HTR-8/SVneo (cell line): ENCODE data around the gene POT1.
"Not testable (repeated sequence)": the region's sequence is repeated elsewhere in the genome, so short reads cannot be mapped to it uniquely, and the experiment has no call there.

Experiments used
- DNase-seq: peaks from one replicate; pipeline ENCODE4 v3.0.0; 2011; ENCODE audit warnings: low spot score, mixed read lengths; ENCODE audit not compliant: insufficient read length
- FAIRE-seq: peaks from 2 replicates; lab custom pipeline; 2011; peaks lifted over from hg19 to GRCh38; lab: Jason Lieb, UNC

The POT1 gene

GRCh38 chr7:124929467-124930172 is at the start of gene POT1:
POT1 (minus strand) TSS chr7:124929825; CDS start chr7:124897173, 32,652 bp downstream.
- peak; percentile 86 for FAIRE-seq

DNA sequence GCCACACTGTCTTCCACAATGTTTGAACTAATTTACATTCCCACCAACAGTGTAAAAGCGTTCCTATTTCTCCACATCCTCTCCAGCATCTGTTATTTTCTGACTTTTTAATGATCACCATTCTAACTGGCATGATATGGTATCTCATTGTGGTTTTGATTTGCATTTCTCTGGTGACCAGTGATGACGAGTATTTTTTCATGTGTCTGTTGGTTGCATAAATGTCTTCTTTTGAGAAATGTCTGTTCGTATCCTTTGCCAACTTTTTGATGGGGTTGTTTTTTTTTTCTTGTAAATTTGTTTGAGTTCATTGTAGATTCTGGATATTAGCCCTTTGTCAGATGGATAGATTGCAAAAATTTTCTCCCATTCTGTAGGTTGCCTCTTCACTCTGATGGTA is 45.5 kb upstream of the POT1 start:
- FAIRE-seq, DNase-seq: not testable (repeated sequence)

More at GRCh38 chr7:124929467-124930172, at the start of gene POT1:
- peak; percentile 88 for DNase-seq

DNA sequence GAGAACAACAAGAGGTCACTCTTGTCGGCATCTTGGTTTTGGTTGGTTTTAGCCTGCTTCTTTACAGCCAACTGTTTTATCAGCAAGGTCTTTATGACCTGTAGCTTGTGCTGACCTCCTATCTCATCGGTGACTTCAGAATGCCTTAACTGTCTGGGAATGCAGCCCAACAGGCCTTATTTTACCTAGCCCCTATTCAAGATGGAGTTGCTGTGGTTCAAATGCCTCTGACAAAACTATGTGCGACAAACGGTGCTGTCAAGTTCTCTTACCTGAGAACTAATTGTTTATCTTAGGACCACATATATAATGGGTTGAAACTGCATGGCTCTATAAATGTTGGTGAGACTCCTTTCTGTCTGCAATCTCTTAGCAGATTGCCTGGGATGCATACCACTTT is 35.9 kb upstream of the POT1 start:
- FAIRE-seq (no peak), DNase-seq (no peak)

DNA sequence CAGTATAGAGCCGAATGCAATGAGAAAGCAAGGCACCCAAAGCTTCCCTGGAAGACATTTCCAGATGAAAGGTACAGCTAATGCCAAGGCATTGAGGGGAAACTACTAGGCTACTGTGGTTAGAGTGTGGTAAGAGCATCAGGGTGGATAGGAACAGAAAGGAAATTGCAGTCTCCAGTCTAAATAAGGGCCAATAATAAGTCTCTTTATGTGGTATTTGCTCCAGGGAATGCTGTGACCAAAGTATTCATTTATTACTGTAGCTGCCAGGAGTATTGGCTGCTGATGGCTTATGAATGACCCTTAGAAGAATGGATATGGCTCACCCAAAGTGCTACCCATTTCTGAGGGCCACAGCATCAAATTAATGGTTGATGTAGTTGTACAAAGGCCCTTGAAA is 30.1 kb upstream of the POT1 start:
- DNase-seq (no peak), FAIRE-seq (no peak)

GRCh38 chr7:124957952-124958351 is 28.3 kb upstream of the POT1 start:
- DNase-seq, result not testable (repeated sequence)

DNA sequence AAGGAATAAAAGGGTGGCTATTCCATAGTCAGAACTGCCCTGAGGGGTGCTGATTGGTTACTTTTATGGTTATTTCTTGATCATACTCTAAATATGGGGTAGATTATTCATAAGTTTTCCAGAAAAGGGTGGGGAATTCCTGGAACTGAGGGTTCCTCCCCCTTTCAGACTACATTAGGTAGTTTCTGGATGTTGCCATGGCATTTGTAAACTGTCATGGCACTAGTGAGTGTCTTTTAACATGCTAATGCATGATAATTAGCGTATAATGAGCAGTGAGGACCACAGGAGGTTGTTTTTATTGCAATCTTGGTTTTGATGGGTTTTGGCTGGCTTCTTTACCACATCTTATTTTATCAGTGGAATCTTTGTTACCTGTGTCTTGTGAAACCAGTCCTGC is 26.5 kb upstream of the POT1 start:
- DNase-seq (no peak), FAIRE-seq (no peak)

More at GRCh38 chr7:124957952-124958351, 28.3 kb upstream of the POT1 start:
- FAIRE-seq, result not testable (repeated sequence)

DNA sequence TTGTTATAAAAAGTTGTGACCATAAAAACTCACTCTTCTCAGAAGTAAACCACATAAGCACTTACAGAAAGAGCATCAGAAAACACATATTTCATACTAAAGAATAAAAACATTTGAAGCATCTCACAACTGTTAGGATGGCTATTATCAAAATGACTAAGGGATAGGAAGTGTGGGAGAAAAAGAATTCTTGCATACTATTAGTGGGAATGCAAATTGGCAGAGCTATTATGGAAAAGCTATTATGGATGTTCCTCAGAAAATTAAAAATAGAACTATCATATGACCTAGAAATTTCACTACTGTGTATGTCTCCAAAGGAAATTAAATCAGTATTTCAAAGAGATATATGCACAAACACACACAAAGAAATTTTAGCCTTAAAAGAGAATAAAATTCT is 25.2 kb upstream of the POT1 start:
- no peak for FAIRE-seq
- DNase-seq, result no peak

GRCh38 chr7:124945680-124946079 is 16.1 kb upstream of the POT1 start:
- FAIRE-seq (no peak), DNase-seq (no peak)

GRCh38 chr7:124943472-124943871 is 13.8 kb upstream of the POT1 start:
- DNase-seq (no peak), FAIRE-seq (no peak)

GRCh38 chr7:124942399-124942798 is 12.8 kb upstream of the POT1 start:
- no peak for DNase-seq
- FAIRE-seq, result no peak

- no peak for FAIRE-seq
- no peak for DNase-seq
These were observed 10.7 kb upstream of the POT1 start for GRCh38 chr7:124940306-124940705.

- FAIRE-seq, result no peak
- DNase-seq, result no peak
These were observed 8.5 kb upstream of the POT1 start for GRCh38 chr7:124938128-124938527.

- no peak for FAIRE-seq
- no peak for DNase-seq
These were observed 7.5 kb upstream of the POT1 start for GRCh38 chr7:124937076-124937475.

DNA sequence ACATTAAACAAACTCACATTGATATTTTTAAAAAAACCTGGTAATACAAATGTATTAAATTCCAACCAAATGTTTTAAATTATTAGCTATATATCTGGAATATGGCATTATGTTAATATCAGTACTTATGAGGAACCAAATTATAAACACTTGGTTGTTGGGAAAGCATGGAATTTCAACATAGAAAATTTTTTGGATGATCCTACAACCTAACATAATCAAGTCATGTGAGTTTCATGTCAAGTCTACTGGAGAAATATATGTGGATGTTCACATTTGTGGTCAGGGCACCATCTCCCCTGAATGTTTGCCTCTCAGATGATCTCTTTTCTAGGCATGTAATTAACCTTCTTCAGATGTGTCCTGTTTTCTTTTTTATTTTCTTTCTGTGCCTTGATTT is 5.2 kb upstream of the POT1 start:
- FAIRE-seq, result no peak
- no peak for DNase-seq

GRCh38 chr7:124930655-124931597 is 1.3 kb upstream of the POT1 start:
- DNase-seq, result no peak
- no peak for FAIRE-seq

GRCh38 chr7:124930173-124930623 is 573 bp upstream of the POT1 start:
- FAIRE-seq, result no peak

GRCh38 chr7:124924906-124925305 is 4.7 kb downstream of the POT1 start:
- FAIRE-seq (no peak), DNase-seq (no peak)

More at GRCh38 chr7:124930173-124930623, 573 bp upstream of the POT1 start:
- no peak for DNase-seq

- FAIRE-seq, result no peak
- DNase-seq, result no peak
These were observed 7.4 kb downstream of the POT1 start for GRCh38 chr7:124922200-124922599.

- no peak for DNase-seq
- no peak for FAIRE-seq
These were observed 9.8 kb downstream of the POT1 start for GRCh38 chr7:124919841-124920240.

DNA sequence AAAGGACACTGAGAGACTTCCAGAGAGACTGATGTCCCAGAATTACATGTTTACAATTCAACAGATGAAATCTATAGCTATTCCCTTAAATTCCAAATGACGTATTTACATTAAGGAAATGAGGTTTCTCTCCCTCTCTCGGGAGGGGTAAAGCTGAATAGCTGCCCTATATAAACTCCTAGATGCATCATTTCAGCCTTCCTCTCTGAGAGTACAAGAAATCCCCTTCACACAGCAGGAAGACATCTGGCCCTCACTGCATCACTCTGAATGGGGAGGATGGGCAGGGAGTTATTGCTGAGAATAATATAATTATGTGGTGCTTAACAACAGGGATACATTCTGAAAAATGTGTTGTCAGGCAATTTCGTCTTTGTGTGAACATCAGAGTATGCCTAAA is 11.0 kb downstream of the POT1 start:
- no peak for DNase-seq
- FAIRE-seq, result no peak

DNA sequence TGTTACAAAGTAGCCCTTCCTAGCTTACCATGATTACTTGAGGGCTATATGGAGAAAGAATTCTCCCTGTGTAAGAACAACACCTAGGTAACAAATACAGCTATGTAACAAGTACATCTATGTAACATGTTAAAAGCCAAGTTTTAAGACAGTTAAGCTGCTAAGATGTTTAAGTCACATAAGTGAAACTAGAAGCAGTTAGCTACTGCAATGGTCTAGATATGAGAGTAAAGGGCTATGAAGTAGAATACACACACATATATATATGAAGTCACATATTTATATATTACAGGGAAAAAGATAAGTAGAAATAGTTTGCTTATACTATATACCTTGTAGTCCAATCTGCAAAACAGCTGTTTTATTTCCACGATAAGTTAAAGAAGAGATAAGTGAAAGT is 14.4 kb downstream of the POT1 start:
- DNase-seq, result no peak
- FAIRE-seq, result no peak
